GM21360 (cell line): ENCODE results near the gene WDR59.
"Not testable (repeated sequence)": the region's sequence is repeated elsewhere in the genome, so short reads cannot be mapped to it uniquely, and the experiment has no call there.

Experiments
- ATAC-seq: cut with Tn5 transposase; IDR thresholded peaks from one replicate; pipeline ENCODE4 v1.9.1; 2021; ENCODE audit warnings: mild to moderate bottlenecking, moderate library complexity; ENCODE audit not compliant: unreplicated experiment

Gene WDR59

DNA sequence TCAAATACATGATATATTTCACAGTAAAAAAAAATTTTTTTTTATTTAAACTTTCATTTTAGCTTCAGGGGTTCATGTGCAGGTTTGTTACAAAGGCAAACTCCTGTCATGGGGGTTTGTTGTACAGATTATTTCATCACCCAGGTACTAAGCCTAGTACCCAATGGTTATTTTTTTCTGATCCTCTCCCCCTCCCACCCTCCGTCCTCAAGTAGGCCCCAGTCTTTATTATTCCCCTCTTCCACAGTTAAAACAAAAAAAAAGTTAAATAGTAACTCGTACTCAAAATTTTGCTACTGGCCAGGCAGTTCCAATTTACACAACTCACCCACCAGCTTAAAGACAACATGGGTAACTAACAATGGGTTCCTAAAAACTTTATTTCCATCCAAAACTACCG, 63.9 kb downstream of the WDR59 start:
- no peak for ATAC-seq

DNA sequence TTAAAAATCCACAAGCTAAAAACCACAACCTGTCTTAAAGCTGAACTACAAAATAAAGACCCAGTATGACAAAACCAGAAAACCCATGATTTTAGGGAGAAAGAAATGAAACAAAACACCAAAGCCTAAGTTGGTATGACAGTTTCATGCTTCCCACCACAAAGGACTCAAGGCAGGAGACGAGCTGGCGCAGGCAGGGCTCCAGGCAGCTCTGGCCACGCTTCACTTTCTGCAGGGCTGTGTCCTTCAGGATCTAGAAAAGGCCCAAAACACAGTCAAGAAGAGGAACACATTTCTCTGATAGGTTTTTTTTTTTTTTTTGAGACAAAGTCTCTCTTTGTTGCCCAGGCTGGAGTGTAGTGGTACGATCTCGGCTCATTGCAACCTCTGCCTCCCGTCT, 75.3 kb downstream of the WDR59 start:
- ATAC-seq: no peak

DNA sequence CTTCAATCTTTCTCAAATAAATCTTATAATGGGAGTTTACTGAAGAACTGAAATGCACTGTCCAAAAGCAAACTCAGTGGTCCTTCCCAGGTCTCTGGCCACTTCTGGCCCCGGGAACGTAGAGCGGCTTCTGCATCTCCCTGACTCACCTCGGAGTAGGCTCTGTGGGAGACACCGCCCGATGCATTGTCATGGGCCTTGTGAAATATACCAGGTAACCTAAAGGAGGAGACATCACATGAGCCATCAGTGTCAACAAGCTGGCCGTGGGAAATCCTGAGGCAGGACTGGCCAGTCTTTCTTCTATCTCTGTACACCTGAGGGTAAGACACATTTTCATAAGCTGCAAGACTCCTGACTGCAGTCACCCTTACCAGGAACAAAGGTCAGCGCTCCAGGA, 76.2 kb downstream of the WDR59 start:
- ATAC-seq: not testable (repeated sequence)

DNA sequence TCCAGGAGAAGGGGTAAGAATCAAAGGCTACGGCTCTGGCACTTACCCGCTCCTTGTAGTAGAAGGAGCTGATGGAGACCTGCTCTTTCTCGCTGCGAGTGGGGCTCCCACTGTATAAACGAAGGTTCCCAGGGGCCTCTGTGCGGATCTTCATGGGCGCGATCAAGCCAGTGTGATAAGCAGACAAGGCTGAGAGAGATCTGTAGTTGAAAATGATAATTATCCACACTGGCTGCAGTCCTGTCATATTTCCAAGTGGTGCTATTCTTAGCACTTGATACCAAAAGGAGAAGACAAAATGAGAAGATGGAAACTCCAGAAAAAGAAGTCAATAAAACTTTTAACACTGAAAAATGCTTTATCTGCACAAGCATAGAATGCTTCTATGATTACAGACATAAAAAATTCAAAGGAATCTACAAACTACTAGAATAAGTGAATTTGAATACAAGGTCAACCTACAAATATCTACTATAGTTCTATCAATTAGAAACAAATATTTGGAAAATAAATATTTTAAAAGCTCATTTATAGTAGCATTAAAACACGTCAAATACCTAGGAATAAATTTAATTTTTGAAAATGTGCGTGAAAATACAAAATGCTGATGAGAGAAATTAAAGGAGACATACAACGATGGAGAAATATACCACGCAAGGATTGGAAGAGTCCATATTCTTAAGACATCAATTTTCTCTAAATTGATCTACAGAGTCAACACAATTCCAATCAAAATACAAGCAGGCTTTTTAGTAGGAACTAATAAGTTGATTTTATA, 80.8 kb downstream of the WDR59 start:
- ATAC-seq: no peak

DNA sequence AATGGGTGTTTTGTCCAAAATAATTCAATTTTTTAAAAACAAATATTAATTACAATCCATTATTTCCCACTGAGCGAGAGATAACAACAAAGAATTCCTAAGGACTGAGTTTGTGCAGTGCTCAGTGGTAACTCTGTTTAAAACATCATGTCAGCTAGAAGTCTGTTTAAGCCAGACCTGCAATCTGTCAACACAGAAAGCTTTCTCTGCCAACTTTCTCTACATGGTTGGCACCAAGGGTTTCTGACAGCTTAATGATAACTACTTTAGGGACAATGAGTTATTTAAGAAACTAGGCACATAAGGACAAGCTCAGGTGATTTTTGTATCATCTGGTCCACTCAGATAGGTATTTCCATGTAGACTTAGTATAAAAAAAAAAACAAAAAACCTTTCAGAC, 81.8 kb downstream of the WDR59 start:
- ATAC-seq: no peak

DNA sequence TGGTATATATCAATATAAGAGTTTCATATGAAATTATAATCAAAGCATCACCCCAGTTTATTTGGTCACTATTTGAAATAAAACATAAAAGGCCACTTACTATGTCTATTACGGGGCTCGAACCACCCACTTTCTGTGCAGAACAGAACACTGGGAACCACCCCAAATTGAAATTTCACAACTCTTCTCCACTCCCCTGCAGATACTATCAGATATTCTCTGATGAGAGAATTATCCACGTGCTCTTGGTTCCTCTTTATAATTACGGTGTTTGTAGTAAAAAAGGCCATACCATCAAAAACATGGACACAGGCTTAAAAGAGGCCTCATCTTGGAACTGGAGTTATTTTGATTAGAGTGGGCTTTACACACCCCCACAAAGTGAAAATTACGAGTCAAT, 82.8 kb downstream of the WDR59 start:
- no peak for ATAC-seq

DNA sequence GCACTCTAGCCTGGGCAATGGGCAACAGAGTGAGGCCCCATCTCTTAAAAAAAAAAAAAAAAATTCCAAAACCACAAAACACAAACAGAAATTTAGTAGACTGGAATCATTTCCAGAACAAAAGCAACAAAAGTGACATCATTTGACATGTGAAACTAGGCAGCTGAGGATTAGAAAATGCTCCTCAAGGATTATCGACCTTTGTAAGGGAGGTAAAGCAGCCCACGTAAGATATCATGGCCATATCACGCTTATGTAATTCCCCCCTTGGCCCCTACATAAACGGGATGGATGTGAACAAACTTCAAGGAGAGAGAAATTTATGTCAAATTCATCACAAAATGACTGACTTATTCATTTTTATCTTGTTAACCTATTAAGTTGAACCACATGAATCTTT, 83.3 kb downstream of the WDR59 start:
- no peak for ATAC-seq

DNA sequence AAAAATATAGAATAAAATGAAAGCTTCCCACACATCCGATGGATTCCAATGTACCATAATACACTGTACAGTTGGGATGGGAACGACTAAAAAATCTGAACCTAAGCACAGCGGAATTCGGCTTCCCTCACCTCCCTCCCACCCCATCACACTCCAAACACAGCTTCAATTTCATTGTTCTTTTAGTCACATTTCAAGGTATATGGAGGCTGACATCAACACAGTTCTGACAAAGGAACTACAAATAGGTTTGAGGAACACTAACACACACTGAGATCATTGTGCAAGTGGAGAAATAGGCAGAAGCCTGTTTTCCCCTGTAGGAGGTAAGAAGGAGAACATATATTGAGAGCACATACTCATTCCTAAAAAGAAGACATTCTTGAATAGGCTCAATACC, 85.1 kb downstream of the WDR59 start:
- ATAC-seq: no peak

DNA sequence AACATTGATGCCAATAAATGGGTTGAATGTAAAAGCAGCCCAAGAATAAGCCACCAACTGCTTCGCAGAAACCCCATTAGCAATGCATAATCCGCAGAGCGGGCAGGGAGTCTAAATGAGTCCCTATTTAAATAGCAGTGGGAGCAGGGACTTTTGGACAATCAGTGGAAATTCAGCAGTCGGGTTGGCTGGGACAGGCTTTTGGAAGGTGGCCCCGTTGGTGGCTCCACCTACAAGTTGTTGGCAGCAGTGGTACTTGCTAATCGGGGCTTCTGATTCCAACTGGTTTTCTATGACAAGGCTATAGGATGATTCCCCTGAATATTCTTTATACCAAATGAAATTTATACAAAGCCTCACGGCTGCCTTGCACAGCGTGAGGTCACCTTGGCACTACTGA, 86.3 kb downstream of the WDR59 start:
- ATAC-seq: no peak

DNA sequence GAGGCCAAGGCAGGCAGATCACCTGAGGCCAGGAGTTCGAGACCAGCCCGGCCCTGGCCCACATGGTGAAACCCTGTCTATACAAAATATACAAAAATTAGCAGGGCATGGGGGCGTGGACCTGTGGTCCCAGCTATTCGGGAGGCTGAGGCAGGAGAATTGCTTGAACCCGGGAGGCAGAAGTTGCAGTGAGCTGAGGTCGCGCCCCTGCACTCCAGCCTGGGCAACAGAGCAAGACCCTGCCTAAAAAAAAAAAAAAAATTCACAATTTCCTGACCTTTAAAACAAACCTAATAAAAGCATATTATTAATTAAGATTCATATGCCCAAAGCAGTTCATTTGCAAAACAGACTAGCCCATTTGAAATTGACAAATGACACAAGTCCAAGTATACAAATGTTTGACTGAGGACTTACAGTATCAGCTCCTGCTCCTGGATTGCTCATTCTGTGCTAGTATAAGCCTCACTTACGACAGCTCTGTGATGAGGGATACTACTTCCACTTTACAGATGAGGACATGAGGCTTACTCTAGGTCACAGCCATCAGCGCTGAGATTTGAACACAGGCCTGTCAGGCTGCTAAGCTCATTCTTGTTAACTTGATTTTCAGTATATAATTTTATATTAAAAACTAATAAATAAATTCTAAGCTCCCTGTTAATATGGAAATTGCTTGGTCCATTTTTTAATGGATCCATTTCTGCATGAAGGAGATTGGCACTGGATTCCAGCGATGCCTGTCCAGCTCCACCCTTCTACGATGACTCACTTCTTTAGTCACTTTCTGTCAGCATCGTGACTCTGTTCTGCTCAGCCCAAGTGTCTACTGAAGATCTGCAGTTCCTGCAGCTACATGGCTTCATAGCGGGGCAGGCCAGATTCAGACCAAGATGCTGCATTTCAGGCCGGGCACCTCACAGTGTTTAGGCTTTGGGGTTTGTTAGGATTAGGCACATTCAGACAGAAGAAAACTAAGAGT, 88.2 kb downstream of the WDR59 start:
- no peak for ATAC-seq

DNA sequence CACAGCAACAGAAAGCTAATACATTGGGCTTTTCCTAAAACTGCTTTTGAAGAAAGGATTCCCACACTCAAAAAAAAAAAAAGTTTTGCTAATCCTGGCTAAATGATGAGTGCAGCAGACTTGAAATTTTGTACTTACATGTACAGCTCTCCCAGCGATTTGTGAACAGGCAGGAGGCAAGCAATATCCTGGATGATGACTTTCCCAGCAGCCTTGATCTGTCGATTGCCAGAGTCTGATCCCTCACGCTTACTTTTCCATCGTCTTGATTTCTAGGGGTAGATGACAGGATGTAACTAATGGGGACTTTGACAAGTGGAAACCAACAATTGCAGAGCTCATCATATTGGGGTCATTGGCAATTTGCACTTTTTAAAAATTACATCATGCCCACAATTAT, 91.4 kb downstream of the WDR59 start:
- ATAC-seq: no peak

DNA sequence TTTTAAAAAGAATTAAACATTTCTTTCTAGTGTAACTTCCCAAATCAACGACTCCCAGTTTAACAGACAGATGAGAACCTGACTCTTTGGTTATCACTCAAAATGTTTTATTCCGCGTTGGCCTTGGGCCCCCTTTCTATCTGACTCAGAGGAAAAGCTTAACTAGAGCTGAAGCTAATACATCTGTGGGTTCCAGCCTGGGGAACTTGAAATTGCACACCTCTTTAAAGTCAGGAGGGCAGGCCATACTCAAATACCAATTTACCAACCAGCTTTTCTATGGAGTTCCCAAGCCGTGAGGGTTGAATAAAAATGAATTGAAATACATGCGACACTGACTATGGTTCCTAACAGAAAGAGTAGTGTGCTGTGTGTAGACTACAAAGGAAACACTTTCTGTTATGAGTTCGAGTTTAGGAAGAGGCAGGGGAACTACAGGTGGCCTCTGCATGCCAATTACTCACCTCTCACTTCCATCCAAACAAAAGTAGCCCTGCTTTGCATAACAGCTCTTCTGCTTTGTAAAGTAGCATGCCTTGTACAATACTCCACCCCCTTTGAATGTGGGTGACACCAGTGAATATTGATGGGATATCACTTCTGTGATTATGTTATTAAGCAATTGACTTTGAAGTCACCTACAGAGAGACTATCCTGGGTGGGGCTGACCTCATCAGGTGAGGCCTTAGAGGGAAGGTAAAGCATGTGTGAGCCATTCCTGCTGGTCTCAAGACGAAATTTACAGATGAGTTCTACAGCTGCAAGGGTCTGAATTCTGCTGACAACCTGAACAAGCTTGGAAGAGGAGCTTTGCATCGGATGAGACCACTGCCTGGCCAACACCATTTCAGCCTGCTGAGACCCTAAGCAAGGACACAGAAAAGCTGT, 92.1 kb downstream of the WDR59 start:
- peak; percentile 91 for ATAC-seq

DNA sequence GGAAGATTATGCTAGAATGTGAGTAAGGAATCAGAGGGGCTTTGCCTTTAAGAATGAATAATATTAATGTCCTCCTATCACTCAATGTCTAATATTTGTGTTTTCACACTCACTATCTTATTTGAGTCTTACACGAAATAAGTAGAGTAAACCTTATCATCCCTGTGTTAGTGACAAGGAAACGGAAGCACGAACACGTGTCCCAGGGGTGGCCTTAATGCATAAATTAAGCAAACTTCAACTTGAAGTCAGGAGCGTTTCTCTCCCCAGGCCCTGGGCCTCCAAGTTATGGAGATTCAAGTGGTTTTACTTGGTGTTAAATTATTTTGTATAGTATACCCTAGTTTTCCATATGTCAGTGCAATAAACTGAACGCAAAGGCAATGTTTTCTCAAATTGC, 96.0 kb downstream of the WDR59 start:
- ATAC-seq: no peak

DNA sequence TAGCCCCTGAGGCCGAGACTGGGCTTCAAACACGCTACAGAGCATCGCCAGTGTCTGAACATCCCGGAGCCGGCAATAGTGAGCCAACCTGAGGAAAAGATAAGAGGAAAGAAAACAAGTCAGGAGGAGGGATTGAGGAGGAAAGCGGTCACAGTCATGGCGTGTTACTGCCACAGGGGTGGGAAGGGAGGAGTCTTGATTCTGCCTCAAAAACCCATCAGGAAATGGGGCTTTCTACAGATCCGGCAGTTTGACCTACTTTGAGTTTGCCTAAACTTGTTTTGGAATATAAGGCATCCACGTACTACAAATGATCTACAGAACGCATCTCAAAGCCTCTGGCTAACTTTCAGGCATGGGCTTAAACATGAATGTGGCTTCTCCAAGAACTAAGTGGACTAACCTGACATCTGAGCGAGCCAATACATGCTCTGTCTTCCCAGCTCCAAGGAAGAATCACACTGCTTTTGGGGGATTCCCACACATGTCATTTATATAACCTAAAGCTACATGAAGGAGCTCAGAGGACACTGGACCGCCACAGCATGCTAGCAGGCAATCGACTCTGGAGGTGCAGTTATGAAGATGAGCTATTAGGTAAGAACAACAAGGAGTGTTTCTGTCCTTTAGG, 96.6 kb downstream of the WDR59 start:
- no peak for ATAC-seq

DNA sequence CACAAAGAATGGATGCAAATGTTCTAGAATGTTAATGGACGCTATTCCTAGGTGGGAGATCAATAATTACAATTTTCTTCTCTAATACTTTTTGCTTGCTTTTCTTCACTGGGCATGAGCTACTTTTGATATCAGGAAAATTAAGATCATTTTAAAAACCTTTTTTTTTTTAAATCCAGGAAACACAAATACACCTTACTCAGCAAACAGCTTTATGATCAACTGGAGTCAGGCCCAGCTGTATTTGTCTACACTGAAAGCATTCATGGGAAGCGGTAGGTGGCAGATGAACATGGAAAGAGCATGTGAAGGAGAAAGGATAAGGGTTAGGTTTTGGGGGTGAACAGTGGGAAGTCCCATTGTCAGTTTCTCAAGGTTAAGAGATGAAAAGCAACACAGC, 97.8 kb downstream of the WDR59 start:
- ATAC-seq: no peak

DNA sequence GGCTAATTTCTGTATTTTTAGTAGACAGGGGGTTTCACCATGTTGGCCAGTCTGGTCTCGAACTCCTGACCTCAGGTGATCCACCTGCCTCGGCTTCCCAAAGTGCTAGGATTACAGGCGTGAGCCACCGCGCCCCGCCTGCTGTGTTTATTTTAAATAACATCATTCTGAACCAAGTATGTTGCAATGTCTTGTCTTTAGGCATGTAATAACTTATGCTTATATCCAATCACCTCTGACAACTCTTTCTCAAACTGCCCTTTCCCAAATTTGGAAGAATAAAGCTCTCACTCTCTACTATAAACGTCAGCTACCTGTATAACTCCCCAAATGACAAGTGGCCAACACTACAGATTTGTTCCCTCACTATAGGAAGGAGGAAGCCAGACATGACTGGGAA, 107.2 kb downstream of the WDR59 start:
- no peak for ATAC-seq

DNA sequence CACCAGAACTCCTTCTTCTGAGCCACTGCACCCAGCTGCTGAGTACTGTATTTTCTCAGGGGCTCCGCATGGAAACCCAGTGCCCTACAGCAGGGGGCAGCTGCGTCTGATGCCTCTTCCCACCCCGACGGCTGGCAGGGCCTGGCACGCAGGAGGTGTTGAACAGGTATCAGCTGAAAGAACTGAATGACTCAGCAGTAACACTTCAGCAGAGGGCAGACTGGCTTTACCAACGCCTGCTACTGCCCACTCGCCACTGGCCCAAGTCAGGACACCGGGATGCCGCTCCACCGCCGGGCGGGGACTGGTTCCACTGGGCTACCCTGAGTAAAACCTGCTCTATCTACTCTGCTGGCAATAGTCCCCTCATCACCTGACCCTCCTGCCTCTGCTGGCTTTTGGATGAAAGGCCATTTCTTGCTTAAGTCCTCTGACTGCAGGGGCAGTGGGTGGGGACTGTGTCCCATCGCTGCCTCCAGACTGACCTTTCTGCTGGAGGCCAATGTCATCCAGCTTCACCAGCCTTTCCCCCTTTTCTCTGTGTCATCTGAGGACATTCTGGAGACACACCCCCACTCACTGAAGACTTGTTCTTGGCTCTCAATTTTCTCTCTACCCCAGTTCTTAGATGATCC, 109.9 kb downstream of the WDR59 start:
- no peak for ATAC-seq

DNA sequence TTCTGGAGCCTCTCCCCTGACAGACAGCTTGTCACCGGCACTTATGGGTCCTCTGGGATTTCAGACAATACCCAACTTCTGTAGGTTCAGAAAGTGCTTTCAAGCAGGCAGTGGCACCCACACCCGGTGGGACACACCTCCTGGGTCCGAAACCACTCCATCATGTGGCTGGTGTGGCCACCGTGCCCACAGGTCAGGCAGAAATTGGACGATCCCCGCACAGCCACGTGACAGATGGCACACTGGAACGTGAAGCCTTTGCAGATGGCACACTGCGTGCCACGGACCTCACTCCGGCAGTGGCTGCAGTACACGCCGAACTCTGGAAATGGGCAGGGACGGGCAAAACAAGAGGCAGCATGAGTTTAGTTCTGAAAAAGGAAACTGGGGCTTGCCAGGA, 110.8 kb downstream of the WDR59 start:
- no peak for ATAC-seq

DNA sequence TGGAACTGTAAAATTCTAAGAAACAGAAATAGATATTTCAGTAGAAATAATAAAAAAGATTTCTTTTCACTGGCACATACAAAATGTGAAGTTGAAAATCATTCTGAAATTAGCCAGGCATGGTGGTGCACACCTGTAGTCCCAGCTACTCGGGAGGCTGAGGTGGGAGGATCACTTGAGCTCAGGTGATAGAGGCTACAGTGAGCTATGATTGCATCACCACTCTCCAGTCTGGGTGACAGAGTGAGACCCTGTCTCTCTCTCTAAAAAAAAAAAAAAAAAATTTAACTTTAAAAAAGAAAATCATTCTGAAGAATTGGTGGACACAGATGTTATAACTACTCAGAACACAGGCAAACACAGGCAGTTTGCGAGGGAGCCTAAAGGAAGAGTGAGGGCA, 112.6 kb downstream of the WDR59 start:
- no peak for ATAC-seq

DNA sequence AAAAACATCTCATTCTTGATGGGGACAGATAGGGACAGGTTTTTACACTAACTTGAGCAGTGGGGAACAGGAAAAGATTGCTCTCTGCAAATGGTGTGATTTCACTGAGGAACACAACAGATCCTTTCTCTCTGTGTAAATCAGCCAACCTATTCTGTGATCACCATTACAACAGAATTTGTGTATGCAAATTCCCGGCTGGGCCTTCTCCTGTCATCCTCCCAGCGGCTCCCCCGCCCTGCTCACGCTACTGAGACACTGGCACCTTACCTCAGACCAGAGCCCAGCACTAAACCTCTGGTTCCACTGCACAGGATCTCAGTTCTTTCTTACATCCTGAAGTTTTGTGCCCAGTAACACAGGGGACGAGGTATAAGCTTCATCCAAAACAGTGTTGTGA, 113.3 kb downstream of the WDR59 start:
- ATAC-seq: no peak
